Activated CD8-positive, alpha-beta memory T cell treated with anti-CD3 and anti-CD28 coated beads, Interleukin-2, amount 50 U/mL, for 1 hour (primary cell): ENCODE measurements around the gene FKBP1C.
"Not testable (repeated sequence)": the region's sequence is repeated elsewhere in the genome, so short reads cannot be mapped to it uniquely, and the experiment has no call there.

Experiments
- DNase-seq: peaks from one replicate; pipeline ENCODE4 v3.0.0-alpha.2; 2020; ENCODE audit errors: extremely low read depth

The FKBP1C gene

DNA sequence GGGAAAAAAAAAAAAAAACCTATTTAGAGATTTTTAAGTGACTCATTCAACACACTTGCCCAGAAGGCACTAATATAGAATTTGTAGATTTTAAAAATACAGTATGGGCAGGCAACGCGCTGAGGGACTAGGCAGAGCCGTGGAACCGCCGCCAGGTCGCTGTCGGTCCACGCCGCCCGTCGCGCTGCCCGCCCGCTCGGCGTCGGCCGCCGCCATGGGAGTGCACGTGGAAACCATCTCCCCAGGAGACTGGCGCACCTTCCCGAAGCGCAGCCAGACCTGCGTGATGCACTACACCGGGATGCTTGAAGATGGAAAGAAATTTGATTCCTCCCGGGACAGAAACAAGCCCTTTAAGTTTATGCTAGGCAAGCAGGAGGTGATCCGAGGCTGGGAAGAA lies at the start of gene FKBP1C:
Gene FKBP1C, plus strand, starts transcription at position 127 of the 400 bp plus-strand sequence.
- not testable (repeated sequence) for DNase-seq

- not testable (repeated sequence) for DNase-seq
Measured at GRCh38 chr6:63164047-63164803, 47.0 kb upstream of the FKBP1C start.

- DNase-seq = no peak
Measured at GRCh38 chr6:63174173-63174572, 37.1 kb upstream of the FKBP1C start.

- DNase-seq = no peak
Measured at GRCh38 chr6:63176181-63176580, 35.1 kb upstream of the FKBP1C start.

DNA sequence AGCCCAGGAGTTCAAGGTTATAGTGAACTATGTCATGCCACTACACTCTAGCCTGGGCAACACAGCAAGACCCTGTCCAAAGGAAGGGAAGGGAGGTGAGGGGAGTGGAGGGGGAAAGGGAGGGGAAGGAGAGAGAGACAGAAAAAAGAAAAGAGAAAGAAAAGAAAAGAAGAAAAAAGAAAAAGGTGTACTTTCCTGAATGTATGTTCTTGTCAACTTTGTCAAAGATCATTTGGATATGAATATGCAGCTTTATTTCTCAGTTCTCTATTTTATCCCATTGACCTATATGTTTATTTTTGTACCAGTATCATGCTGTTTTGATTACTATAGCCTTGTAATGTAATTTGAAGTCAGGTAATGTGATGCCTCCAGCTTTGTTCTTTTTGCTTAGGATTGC lies 30.9 kb upstream of the FKBP1C start:
- DNase-seq = no peak

- DNase-seq = no peak
Measured at GRCh38 chr6:63186970-63187369, 24.3 kb upstream of the FKBP1C start.

GRCh38 chr6:63188828-63189227 lies 22.4 kb upstream of the FKBP1C start:
- no peak for DNase-seq

GRCh38 chr6:63193324-63193723 lies 17.9 kb upstream of the FKBP1C start:
- no peak for DNase-seq

- DNase-seq = no peak
Measured at GRCh38 chr6:63197741-63198140, 13.5 kb upstream of the FKBP1C start.

GRCh38 chr6:63213325-63213724 lies 2.1 kb downstream of the FKBP1C start:
- DNase-seq = no peak

DNA sequence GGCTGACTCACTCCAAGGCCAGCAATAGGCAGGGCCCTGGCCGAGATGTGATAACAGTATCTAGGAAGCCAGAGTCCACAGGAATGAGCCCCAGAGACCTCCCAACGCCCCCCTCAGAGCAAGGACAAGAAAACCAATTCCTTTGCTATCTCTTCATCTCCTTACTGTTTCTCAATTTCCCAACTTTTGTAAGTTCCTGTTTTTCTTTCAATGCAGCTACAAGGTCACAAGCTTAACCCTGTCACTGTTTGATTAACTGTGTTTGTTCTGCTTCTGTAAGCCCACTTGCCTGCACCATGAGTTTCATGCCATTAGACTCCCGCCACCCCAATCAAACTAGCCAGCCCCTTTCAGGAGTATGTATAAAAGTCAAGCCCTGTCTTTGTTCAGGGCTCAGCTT lies 3.5 kb downstream of the FKBP1C start:
- DNase-seq = no peak

DNA sequence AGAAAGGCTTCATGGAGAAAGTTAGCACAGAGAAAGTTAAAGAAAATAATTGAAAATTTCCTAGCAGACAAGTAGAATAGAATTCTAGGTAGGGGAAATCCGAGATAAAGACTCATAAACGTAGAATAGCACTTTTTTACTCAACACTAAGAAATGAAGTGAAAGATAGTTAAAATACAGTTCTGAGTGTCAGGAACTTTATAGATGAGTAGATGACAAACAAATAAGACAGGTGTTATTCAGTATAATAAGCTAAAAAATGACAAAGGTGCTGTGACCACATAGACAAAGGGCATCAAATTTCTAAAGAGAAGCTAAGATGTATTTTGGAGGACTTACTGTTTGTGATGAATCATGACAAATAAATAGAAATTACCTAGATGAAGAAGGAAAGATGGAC lies 12.9 kb downstream of the FKBP1C start:
- DNase-seq = no peak

- not testable (repeated sequence) for DNase-seq
Measured at GRCh38 chr6:63225987-63226386, 14.7 kb downstream of the FKBP1C start.

- DNase-seq = not testable (repeated sequence)
Measured at GRCh38 chr6:63227928-63228894, 16.9 kb downstream of the FKBP1C start.

- not testable (repeated sequence) for DNase-seq
Measured at GRCh38 chr6:63230027-63230426, 18.8 kb downstream of the FKBP1C start.

DNA sequence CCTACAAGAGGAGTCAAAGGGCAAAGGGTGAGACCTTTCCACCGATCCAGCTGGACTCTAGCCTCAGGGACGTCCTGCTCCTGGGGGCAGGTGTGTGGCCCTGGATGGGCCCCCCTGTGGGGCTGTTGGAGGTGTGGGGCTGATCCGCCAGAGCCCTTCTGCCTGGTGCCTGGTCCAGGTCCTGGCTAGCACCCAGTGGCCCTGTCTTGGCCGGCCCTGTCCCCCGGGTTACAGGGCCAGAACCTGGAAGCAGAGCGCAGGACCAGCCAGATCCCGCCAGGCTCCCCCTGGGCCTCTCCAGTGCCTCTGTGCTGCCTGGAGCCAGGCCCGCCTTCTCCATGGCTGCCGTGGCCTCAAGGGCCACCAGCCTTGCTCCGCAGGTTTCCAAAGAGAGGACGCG lies 19.2 kb downstream of the FKBP1C start:
- not testable (repeated sequence) for DNase-seq

DNA sequence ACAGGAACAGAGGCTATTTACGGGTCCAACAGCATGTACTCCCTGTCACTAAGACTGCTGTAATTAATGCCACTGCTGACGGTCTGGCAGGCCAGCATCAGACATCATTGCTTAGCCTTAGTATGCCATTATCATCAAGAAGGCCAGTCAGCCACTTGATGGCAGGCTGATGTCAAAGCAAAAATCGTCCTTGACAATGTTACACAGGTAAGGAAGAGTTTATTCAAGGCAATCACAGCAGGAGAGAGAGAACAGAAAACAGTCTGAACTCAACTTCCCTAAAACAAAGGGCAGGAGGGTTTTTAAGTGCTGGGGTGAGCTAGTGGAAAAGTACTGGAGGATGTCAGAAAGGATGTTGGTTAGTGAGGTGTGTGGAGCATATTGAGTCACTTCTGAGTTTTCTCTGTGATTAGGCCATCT lies 25.1 kb downstream of the FKBP1C start:
- no peak for DNase-seq

DNA sequence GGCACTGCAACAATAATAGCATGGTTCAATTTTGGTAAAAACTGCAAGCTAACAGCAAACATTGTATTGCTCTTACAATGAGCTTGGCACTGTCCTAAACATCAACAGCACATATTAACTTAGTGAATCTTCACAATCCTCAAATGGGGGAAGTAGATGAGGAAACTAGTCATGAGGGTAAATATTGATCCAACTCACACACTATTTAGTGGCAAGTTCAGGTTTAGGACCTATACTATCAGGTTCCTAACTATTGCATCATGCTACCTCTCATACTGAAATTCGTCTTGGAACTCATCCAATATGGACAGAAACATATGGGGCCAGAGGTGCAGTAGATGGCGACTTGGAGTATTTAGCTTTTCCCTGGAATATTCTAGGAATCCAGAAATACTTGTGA lies 34.2 kb downstream of the FKBP1C start:
- DNase-seq = no peak

GRCh38 chr6:63245909-63246308 lies 34.6 kb downstream of the FKBP1C start:
- DNase-seq = no peak

DNA sequence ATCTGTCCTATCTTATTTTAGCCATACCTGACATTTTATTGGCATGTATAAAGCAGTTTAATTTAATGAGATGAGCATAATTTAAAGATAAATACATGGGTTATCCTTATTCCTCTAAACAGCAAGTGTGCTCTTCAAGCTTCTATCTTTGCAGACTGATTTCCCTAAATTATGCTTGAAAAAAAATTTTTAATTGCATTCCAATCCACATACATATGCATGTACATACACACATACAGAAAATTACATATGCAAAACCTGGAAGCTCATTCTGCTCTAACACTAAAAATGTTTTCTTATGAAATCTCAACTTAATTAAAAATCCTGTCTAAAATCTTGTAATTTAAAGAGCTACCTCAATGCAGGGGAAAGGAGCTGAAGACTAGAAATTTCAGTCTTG lies 35.3 kb downstream of the FKBP1C start:
- DNase-seq = no peak

- DNase-seq = no peak
Measured at GRCh38 chr6:63249875-63250482, 38.7 kb downstream of the FKBP1C start.

GRCh38 chr6:63259153-63259552 lies 47.9 kb downstream of the FKBP1C start:
- DNase-seq = no peak
